ENCODE results near the gene POLR1D.

The POLR1D gene

DNA sequence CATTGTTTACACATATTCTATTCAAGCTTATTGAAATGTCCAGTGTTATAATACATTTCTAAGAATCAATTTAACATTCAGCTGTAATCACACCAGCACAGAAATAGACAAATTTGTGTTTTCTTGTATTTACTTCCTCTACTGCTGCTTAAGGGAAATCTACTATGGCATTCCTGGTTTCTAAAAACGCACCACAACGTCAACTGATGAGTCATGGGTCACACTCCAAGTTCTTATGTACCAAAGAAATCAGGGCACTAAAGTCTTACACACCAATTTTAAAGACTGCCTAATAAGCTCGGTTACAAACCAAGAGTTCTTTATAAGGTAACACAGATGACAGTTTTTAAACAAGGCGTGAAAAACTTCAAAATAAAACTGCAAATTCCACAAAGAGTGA, 14.6 kb upstream of the POLR1D start:
- TF ChIP-seq, protein P1, sequence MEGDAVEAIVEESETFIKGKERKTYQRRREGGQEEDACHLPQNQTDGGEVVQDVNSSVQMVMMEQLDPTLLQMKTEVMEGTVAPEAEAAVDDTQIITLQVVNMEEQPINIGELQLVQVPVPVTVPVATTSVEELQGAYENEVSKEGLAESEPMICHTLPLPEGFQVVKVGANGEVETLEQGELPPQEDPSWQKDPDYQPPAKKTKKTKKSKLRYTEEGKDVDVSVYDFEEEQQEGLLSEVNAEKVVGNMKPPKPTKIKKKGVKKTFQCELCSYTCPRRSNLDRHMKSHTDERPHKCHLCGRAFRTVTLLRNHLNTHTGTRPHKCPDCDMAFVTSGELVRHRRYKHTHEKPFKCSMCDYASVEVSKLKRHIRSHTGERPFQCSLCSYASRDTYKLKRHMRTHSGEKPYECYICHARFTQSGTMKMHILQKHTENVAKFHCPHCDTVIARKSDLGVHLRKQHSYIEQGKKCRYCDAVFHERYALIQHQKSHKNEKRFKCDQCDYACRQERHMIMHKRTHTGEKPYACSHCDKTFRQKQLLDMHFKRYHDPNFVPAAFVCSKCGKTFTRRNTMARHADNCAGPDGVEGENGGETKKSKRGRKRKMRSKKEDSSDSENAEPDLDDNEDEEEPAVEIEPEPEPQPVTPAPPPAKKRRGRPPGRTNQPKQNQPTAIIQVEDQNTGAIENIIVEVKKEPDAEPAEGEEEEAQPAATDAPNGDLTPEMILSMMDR (conservative IDR thresholded peaks at IDR 0.05; ENCODE audit: control insufficient read depth, insufficient read depth, low read depth, low read length) = no peak
- peak; percentile 88 for DNase-seq (ENCODE audit: low read depth)
- no peak overlapping the region for H3K4me3 ChIP-seq (ENCODE audit: control insufficient read depth, low read depth, low read length)

DNA sequence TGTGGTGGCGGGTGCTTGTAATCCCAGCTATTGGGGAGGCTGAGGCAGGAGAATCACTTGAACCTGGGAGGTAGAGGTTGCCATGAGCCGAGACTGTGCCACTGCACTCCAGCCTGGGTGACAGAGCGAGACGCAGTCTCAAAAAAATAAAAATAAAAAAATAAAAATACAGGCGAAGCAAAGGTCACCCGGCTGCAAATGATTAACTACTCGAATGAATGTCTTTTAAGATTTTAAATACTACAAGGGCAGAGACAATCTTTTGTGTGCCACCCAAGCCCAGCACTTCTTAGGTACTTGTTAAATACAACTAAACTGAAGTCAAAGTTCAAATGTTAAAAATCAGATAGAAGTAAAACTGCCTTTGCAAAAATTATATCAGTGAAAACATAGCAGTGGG, 8.1 kb upstream of the POLR1D start:
- TF ChIP-seq, protein P1 (conservative IDR thresholded peaks at IDR 0.05; ENCODE audit: control insufficient read depth, insufficient read depth, low read depth, low read length) = no peak
- H3K4me3 ChIP-seq (ENCODE audit: control insufficient read depth, low read depth, low read length) = no peak overlapping the region
- no peak for DNase-seq (ENCODE audit: low read depth)

DNA sequence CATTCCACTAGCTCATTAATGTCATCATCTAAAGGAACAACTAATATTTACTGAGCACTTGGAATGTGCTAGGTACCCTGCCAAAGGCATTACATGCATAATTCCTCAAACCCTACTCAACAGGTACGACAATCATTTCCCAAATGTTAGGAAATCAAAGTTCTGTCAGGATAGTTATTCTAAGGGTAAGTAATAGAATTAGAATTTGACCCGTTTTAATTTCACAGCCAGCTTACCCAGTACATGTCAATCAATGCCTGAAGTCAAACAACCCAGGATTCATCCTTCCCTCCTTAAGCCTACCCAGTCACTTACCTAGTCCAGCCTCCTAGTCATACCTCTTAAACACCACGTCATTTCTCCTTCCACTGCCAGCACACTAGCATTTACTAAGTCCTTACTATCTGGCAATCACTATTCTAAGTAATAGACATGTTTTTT, 3.8 kb upstream of the POLR1D start:
- TF ChIP-seq, protein P1 (conservative IDR thresholded peaks at IDR 0.05; ENCODE audit: control insufficient read depth, insufficient read depth, low read depth, low read length) = no peak
- no peak for DNase-seq (ENCODE audit: low read depth)
- no peak overlapping the region for H3K4me3 ChIP-seq (ENCODE audit: control insufficient read depth, low read depth, low read length)

DNA sequence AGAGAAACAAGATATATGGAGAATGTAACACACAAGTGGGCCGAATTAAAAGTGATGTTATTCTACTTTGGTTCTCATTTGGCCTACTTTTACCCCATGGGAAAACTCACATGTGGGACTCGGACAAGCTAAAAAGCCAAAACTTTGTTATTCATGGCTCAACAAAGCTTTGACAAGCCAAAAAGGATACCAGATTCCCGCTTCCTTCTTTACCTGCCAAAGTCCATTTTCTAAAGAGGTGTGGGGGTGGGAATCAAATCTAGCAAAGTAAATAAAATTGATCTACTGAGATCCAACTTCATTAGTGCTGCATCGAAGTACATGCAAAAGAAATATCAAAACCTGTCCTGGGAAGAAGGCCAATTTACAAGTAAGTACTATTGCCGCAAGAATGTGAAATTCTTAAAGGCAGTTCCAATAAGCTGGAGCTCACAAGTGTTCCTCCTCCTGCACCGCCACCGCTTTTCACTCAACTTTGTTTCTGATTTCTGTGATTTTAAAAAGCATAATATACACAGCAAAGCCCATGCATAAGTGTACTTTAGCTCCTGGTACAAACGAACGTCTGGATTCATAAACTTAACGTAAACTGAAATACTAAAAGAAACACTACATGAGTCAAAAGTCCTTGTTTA, 2.5 kb upstream of the POLR1D start:
- peak overlapping the region; percentile 73 for H3K4me3 ChIP-seq (ENCODE audit: control insufficient read depth, low read depth, low read length)
- TF ChIP-seq, protein P1 (conservative IDR thresholded peaks at IDR 0.05; ENCODE audit: control insufficient read depth, insufficient read depth, low read depth, low read length) = no peak
- DNase-seq (ENCODE audit: low read depth) = peak; percentile 46

DNA sequence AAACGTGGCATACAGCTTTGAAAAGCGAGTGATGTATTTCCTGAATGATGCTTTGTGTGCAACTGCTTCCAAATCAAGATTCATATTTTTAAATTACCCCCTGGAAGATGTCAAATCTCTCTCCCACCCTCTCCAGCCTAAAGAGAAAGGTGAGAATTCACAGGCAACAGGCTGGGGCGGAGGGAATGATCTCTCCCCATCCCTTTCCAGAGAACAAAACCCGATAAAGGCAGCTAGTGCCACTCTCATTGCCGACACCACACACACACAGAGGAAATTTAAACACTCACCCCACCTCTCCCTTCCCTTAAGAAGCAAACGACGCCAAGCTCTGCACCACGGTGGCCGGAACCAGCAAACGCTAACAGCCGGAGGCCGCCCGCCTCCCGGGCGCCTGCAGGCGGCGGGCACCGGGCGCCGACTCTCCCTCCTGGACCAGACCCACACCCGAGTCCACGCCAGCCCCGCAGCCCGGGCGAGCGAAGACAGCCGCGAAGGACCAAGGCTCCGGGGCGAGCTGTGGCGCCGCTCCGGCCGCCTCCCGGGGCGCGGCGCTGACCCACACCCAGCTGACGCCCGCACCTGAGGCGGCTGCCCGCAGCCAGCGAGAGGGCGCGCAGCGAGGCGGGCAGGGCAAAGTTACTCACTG, 1.8 kb upstream of the POLR1D start:
- TF ChIP-seq, protein P1 (conservative IDR thresholded peaks at IDR 0.05; ENCODE audit: control insufficient read depth, insufficient read depth, low read depth, low read length) = no peak
- H3K4me3 ChIP-seq (ENCODE audit: control insufficient read depth, low read depth, low read length) = peak overlapping the region; percentile 73
- DNase-seq (ENCODE audit: low read depth) = peak; percentile 30

DNA sequence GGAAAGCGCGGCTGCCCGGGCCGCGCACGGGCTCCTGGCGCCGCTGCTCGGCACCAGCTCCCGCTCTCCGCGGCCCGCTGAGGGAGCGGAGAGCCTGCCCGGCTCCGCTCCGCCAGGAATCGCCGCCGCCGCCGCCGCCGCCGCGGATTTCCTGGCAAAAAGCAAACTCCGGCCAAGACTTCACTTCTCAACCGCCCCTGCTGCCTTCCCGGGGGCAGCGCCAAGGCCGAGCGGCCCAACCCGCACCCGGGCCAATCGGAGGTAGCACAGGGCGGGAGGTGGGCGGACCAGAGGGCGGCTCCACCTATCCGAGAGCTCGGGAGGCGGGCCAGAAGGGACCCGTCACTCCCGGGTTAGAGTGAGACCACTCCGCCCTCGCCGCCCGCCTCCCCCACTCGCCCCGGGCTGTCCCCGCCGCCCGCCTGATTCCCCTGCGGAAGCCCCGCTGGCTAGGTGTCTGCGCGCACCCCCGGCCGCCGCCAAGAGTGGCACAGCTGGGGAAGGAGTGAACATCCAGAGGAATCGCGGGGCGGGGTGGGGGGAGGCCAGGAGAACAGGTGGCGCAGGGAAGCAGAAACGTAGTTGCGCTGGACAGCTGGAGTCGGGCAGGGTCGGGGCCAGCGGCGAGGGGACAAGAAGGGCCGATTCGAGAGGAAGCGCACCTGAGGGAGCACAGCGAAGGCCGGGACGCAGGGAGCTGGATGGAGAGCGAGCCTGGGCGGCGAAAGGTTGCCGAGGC, 1.1 kb upstream of the POLR1D start, which contains the start of gene LNX2:
LNX2 (minus strand) TSS at position 153 of the 739 bp plus-strand sequence. CDS start 38,826 bp downstream, outside the sequence.
- peak; percentile 93 for DNase-seq (ENCODE audit: low read depth)
- peak within 1 kb of the TSS; percentile 73 for H3K4me3 ChIP-seq (ENCODE audit: control insufficient read depth, low read depth, low read length)
- TF ChIP-seq, protein P1 (conservative IDR thresholded peaks at IDR 0.05; ENCODE audit: control insufficient read depth, insufficient read depth, low read depth, low read length) = no peak

All from fibroblast of mammary gland (primary cell).